ENCODE measurements around the gene FBXL17.

FBXL17 gene

GRCh38 chr5:107889387-107889786 is 492.5 kb downstream of the FBXL17 start:
- H3K36me3 ChIP-seq (ENCODE audit: control insufficient read depth in 1 of 2, insufficient read depth in 2 of 2, low read length in 2 of 2), result no peaks in the 10 kb centered on the region
- peaks cover 0 to 24% of the 10 kb centered on the region in 2 donors for H3K4me1 ChIP-seq (ENCODE audit: control insufficient read depth in 1 of 2, insufficient read depth in 2 of 2, low read length in 2 of 2)
- no peak overlapping the region for H3K4me3 ChIP-seq (ENCODE audit: low read depth in 1 of 2, low read length in 2 of 2)
- no peaks in the 10 kb centered on the region for H3K27me3 ChIP-seq (ENCODE audit: control insufficient read depth in 1 of 2, insufficient read depth in 2 of 2, low read length in 2 of 2)
- no peak overlapping the region for H3K9ac ChIP-seq (ENCODE audit: low read depth in 1 of 2, low read length in 2 of 2)
- no peaks in the 10 kb centered on the region for H3K9me3 ChIP-seq (ENCODE audit: control insufficient read depth in 1 of 2, low read length in 2 of 2)
- H3K27ac ChIP-seq (ENCODE audit: low read depth, low read length), result no peak overlapping the region

GRCh38 chr5:107888541-107888940 is 493.4 kb downstream of the FBXL17 start:
- Histone ChIP-seq H3K27ac (ENCODE audit: low read depth, low read length) (no peak overlapping the region), H3K36me3 (ENCODE audit: control insufficient read depth in 1 of 2, insufficient read depth in 2 of 2, low read length in 2 of 2) (no peaks in the 10 kb centered on the region), H3K4me3 (ENCODE audit: low read depth in 1 of 2, low read length in 2 of 2) (no peak overlapping the region), H3K9me3 (ENCODE audit: control insufficient read depth in 1 of 2, low read length in 2 of 2) (no peaks in the 10 kb centered on the region), H3K9ac (ENCODE audit: low read depth in 1 of 2, low read length in 2 of 2) (no peak overlapping the region), H3K27me3 (ENCODE audit: control insufficient read depth in 1 of 2, insufficient read depth in 2 of 2, low read length in 2 of 2) (no peaks in the 10 kb centered on the region), H3K4me1 (ENCODE audit: control insufficient read depth in 1 of 2, insufficient read depth in 2 of 2, low read length in 2 of 2) (peaks cover 0 to 28% of the 10 kb centered on the region in 2 donors)

GRCh38 chr5:107887166-107887943 is 494.5 kb downstream of the FBXL17 start:
- no peaks in the 10 kb centered on the region for H3K27me3 ChIP-seq (ENCODE audit: control insufficient read depth in 1 of 2, insufficient read depth in 2 of 2, low read length in 2 of 2)
- no peak overlapping the region for H3K9ac ChIP-seq (ENCODE audit: low read depth in 1 of 2, low read length in 2 of 2)
- no peaks in the 10 kb centered on the region for H3K36me3 ChIP-seq (ENCODE audit: control insufficient read depth in 1 of 2, insufficient read depth in 2 of 2, low read length in 2 of 2)
- H3K4me3 ChIP-seq (ENCODE audit: low read depth in 1 of 2, low read length in 2 of 2), result peak overlapping the region; percentile 8 to 34
- H3K4me1 ChIP-seq (ENCODE audit: control insufficient read depth in 1 of 2, insufficient read depth in 2 of 2, low read length in 2 of 2), result peaks cover 0 to 32% of the 10 kb centered on the region in 2 donors
- no peaks in the 10 kb centered on the region for H3K9me3 ChIP-seq (ENCODE audit: control insufficient read depth in 1 of 2, low read length in 2 of 2)
- H3K27ac ChIP-seq (ENCODE audit: low read depth, low read length), result no peak overlapping the region

- H3K27me3 ChIP-seq (ENCODE audit: control insufficient read depth in 1 of 2, insufficient read depth in 2 of 2, low read length in 2 of 2), result no peaks in the 10 kb centered on the region
- H3K9ac ChIP-seq (ENCODE audit: low read depth in 1 of 2, low read length in 2 of 2), result no peak overlapping the region
- no peak overlapping the region for H3K4me3 ChIP-seq (ENCODE audit: low read depth in 1 of 2, low read length in 2 of 2)
- H3K36me3 ChIP-seq (ENCODE audit: control insufficient read depth in 1 of 2, insufficient read depth in 2 of 2, low read length in 2 of 2), result no peaks in the 10 kb centered on the region
- no peaks in the 10 kb centered on the region for H3K9me3 ChIP-seq (ENCODE audit: control insufficient read depth in 1 of 2, low read length in 2 of 2)
- peaks cover 0 to 32% of the 10 kb centered on the region in 2 donors for H3K4me1 ChIP-seq (ENCODE audit: control insufficient read depth in 1 of 2, insufficient read depth in 2 of 2, low read length in 2 of 2)
- no peak overlapping the region for H3K27ac ChIP-seq (ENCODE audit: low read depth, low read length)
Measured at GRCh38 chr5:107885601-107886000, 496.3 kb downstream of the FBXL17 start.

- Histone ChIP-seq H3K9me3 (ENCODE audit: control insufficient read depth in 1 of 2, low read length in 2 of 2) (no peaks in the 10 kb centered on the region), H3K4me3 (ENCODE audit: low read depth in 1 of 2, low read length in 2 of 2) (no peak overlapping the region), H3K36me3 (ENCODE audit: control insufficient read depth in 1 of 2, insufficient read depth in 2 of 2, low read length in 2 of 2) (no peaks in the 10 kb centered on the region), H3K27me3 (ENCODE audit: control insufficient read depth in 1 of 2, insufficient read depth in 2 of 2, low read length in 2 of 2) (no peaks in the 10 kb centered on the region), H3K9ac (ENCODE audit: low read depth in 1 of 2, low read length in 2 of 2) (no peak overlapping the region), H3K4me1 (ENCODE audit: control insufficient read depth in 1 of 2, insufficient read depth in 2 of 2, low read length in 2 of 2) (peaks cover 0 to 32% of the 10 kb centered on the region in 2 donors), H3K27ac (ENCODE audit: low read depth, low read length) (no peak overlapping the region)
Measured at GRCh38 chr5:107884871-107885270, 497.0 kb downstream of the FBXL17 start.

- H3K9ac ChIP-seq (ENCODE audit: low read depth in 1 of 2, low read length in 2 of 2), result no peak overlapping the region
- H3K9me3 ChIP-seq (ENCODE audit: control insufficient read depth in 1 of 2, low read length in 2 of 2), result no peaks in the 10 kb centered on the region
- H3K4me3 ChIP-seq (ENCODE audit: low read depth in 1 of 2, low read length in 2 of 2), result no peak overlapping the region
- H3K27me3 ChIP-seq (ENCODE audit: control insufficient read depth in 1 of 2, insufficient read depth in 2 of 2, low read length in 2 of 2), result no peaks in the 10 kb centered on the region
- no peaks in the 10 kb centered on the region for H3K36me3 ChIP-seq (ENCODE audit: control insufficient read depth in 1 of 2, insufficient read depth in 2 of 2, low read length in 2 of 2)
- peaks cover 0 to 6% of the 10 kb centered on the region in 2 donors for H3K4me1 ChIP-seq (ENCODE audit: control insufficient read depth in 1 of 2, insufficient read depth in 2 of 2, low read length in 2 of 2)
- H3K27ac ChIP-seq (ENCODE audit: low read depth, low read length), result no peak overlapping the region
Measured at GRCh38 chr5:107878661-107879060, 503.2 kb downstream of the FBXL17 start.

- Histone ChIP-seq H3K27me3 (ENCODE audit: control insufficient read depth in 1 of 2, insufficient read depth in 2 of 2, low read length in 2 of 2) (no peaks in the 10 kb centered on the region), H3K27ac (ENCODE audit: low read depth, low read length) (no peak overlapping the region), H3K9ac (ENCODE audit: low read depth in 1 of 2, low read length in 2 of 2) (no peak overlapping the region), H3K4me1 (ENCODE audit: control insufficient read depth in 1 of 2, insufficient read depth in 2 of 2, low read length in 2 of 2) (no peaks in the 10 kb centered on the region), H3K4me3 (ENCODE audit: low read depth in 1 of 2, low read length in 2 of 2) (no peak overlapping the region), H3K9me3 (ENCODE audit: control insufficient read depth in 1 of 2, low read length in 2 of 2) (no peaks in the 10 kb centered on the region), H3K36me3 (ENCODE audit: control insufficient read depth in 1 of 2, insufficient read depth in 2 of 2, low read length in 2 of 2) (no peaks in the 10 kb centered on the region)
Measured at GRCh38 chr5:107876906-107877305, 505.0 kb downstream of the FBXL17 start.

GRCh38 chr5:107876261-107876660 is 505.6 kb downstream of the FBXL17 start:
- no peaks in the 10 kb centered on the region for H3K27me3 ChIP-seq (ENCODE audit: control insufficient read depth in 1 of 2, insufficient read depth in 2 of 2, low read length in 2 of 2)
- H3K27ac ChIP-seq (ENCODE audit: low read depth, low read length), result no peak overlapping the region
- H3K4me1 ChIP-seq (ENCODE audit: control insufficient read depth in 1 of 2, insufficient read depth in 2 of 2, low read length in 2 of 2), result no peaks in the 10 kb centered on the region
- no peak overlapping the region for H3K4me3 ChIP-seq (ENCODE audit: low read depth in 1 of 2, low read length in 2 of 2)
- H3K9ac ChIP-seq (ENCODE audit: low read depth in 1 of 2, low read length in 2 of 2), result no peak overlapping the region
- H3K9me3 ChIP-seq (ENCODE audit: control insufficient read depth in 1 of 2, low read length in 2 of 2), result no peaks in the 10 kb centered on the region
- no peaks in the 10 kb centered on the region for H3K36me3 ChIP-seq (ENCODE audit: control insufficient read depth in 1 of 2, insufficient read depth in 2 of 2, low read length in 2 of 2)

GRCh38 chr5:107875833-107876232 is 506.1 kb downstream of the FBXL17 start:
- H3K4me3 ChIP-seq (ENCODE audit: low read depth in 1 of 2, low read length in 2 of 2), result no peak overlapping the region

GRCh38 chr5:107874795-107875194 is 507.1 kb downstream of the FBXL17 start:
- Histone ChIP-seq H3K9ac (ENCODE audit: low read depth in 1 of 2, low read length in 2 of 2) (no peak overlapping the region), H3K27ac (ENCODE audit: low read depth, low read length) (no peak overlapping the region), H3K4me3 (ENCODE audit: low read depth in 1 of 2, low read length in 2 of 2) (no peak overlapping the region), H3K36me3 (ENCODE audit: control insufficient read depth in 1 of 2, insufficient read depth in 2 of 2, low read length in 2 of 2) (no peaks in the 10 kb centered on the region), H3K27me3 (ENCODE audit: control insufficient read depth in 1 of 2, insufficient read depth in 2 of 2, low read length in 2 of 2) (no peaks in the 10 kb centered on the region), H3K9me3 (ENCODE audit: control insufficient read depth in 1 of 2, low read length in 2 of 2) (no peaks in the 10 kb centered on the region), H3K4me1 (ENCODE audit: control insufficient read depth in 1 of 2, insufficient read depth in 2 of 2, low read length in 2 of 2) (no peaks in the 10 kb centered on the region)

More at GRCh38 chr5:107875833-107876232, 506.1 kb downstream of the FBXL17 start:
- Histone ChIP-seq H3K27ac (ENCODE audit: low read depth, low read length) (no peak overlapping the region), H3K27me3 (ENCODE audit: control insufficient read depth in 1 of 2, insufficient read depth in 2 of 2, low read length in 2 of 2) (no peaks in the 10 kb centered on the region), H3K36me3 (ENCODE audit: control insufficient read depth in 1 of 2, insufficient read depth in 2 of 2, low read length in 2 of 2) (no peaks in the 10 kb centered on the region), H3K4me1 (ENCODE audit: control insufficient read depth in 1 of 2, insufficient read depth in 2 of 2, low read length in 2 of 2) (no peaks in the 10 kb centered on the region), H3K9me3 (ENCODE audit: control insufficient read depth in 1 of 2, low read length in 2 of 2) (no peaks in the 10 kb centered on the region), H3K9ac (ENCODE audit: low read depth in 1 of 2, low read length in 2 of 2) (no peak overlapping the region)

All from duodenal mucosa (tissue), 2 donors.